Glomerular visceral epithelial cell (primary cell): Measurements from ENCODE around the gene POU2AF3.
A peak's percentile ranks its signal among the peaks of the same experiment; 100 is the strongest.
"Not testable (repeated sequence)": the region's sequence is repeated elsewhere in the genome, so short reads cannot be mapped to it uniquely, and the experiment has no call there.

ENCODE experiments used
- DNase-seq: peaks from one replicate; pipeline ENCODE4 v3.0.0-alpha.2; 2016; ENCODE audit errors: extremely low spot score

POU2AF3 gene

GRCh38 chr11:111301004-111301841 lies 2.9 kb downstream of the POU2AF3 start:
- DNase-seq = no peak

- DNase-seq = no peak
Observed at GRCh38 chr11:111301842-111302118, 3.4 kb downstream of the POU2AF3 start.

- DNase-seq = no peak
Observed at GRCh38 chr11:111302298-111302697, 4.0 kb downstream of the POU2AF3 start.

- no peak for DNase-seq
Observed at GRCh38 chr11:111303461-111303860, 5.1 kb downstream of the POU2AF3 start.

GRCh38 chr11:111305162-111305802 lies 6.9 kb downstream of the POU2AF3 start:
- no peak for DNase-seq

GRCh38 chr11:111305876-111306275 lies 7.5 kb downstream of the POU2AF3 start:
- DNase-seq = no peak

GRCh38 chr11:111306321-111306720 lies 8.0 kb downstream of the POU2AF3 start:
- DNase-seq = no peak

- no peak for DNase-seq
Observed at GRCh38 chr11:111307472-111308108, 9.2 kb downstream of the POU2AF3 start.

GRCh38 chr11:111308140-111308539 lies 9.8 kb downstream of the POU2AF3 start:
- DNase-seq = peak; percentile 7

GRCh38 chr11:111309215-111309915 lies 11.0 kb downstream of the POU2AF3 start:
- DNase-seq = no peak

GRCh38 chr11:111310088-111310487 lies 11.7 kb downstream of the POU2AF3 start:
- DNase-seq = no peak

- no peak for DNase-seq
Observed at GRCh38 chr11:111310723-111311122, 12.4 kb downstream of the POU2AF3 start.

GRCh38 chr11:111312076-111312475 lies 13.7 kb downstream of the POU2AF3 start:
- no peak for DNase-seq

- DNase-seq = no peak
Observed at GRCh38 chr11:111319296-111319695, 20.9 kb downstream of the POU2AF3 start.

GRCh38 chr11:111320199-111320598 lies 21.9 kb downstream of the POU2AF3 start:
- DNase-seq = not testable (repeated sequence)

- DNase-seq = no peak
Observed at GRCh38 chr11:111320728-111321568, 22.6 kb downstream of the POU2AF3 start.

- no peak for DNase-seq
Observed at GRCh38 chr11:111322534-111322933, 24.2 kb downstream of the POU2AF3 start.

GRCh38 chr11:111324277-111324720 lies 26.0 kb downstream of the POU2AF3 start:
- DNase-seq = no peak

GRCh38 chr11:111325259-111325658 lies 26.9 kb downstream of the POU2AF3 start:
- DNase-seq = no peak

GRCh38 chr11:111326824-111327223 lies 28.5 kb downstream of the POU2AF3 start:
- no peak for DNase-seq

- DNase-seq = no peak
Observed at GRCh38 chr11:111327908-111328624, 29.7 kb downstream of the POU2AF3 start.
